ENCODE results near the gene COPS6.

- TF ChIP-seq CTCF (IDR thresholded peaks at IDR 0.05; ENCODE audit: low read length) (no peak), EZH2 (IDR thresholded peaks at IDR 0.05; ENCODE audit: borderline replicate concordance, low read length) (no peak)
Observed at GRCh38 chr7:100098913-100099312, 10.1 kb downstream of the COPS6 start.

Data from OCI-LY1 (cell line).